ENCODE data around the gene STAB2.
"Not testable (repeated sequence)": the region's sequence is repeated elsewhere in the genome, so short reads cannot be mapped to it uniquely, and the experiment has no call there.

Gene STAB2

DNA sequence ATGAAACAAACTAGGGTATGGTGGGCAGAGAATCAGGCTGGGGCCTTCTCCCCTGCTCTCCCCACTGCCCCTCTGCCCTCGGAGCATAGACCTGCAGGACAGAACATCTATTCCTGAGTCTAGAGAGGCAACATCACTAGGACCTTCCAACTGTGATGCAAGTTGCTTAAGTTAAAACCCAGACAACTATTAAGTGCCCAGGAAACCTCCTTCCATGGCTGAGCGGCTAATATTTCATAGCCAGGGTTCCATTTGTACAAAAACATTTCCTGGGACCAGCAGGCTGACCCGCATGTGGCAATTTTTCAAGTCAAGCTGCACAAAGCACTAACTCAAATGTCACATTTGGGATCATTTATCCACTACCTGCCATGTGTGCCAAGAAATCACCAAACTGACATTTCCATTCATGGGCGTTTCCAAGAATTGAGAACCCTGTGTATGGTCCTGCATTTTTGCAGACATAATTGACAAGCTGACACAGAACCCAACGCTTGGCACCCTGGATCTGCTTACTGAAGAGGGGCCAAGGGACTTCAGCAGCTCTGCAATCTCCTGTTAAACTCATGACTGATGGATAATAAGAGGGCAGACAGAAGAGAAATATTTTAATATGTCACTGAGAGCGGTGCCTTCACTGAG, 221.3 kb downstream of the STAB2 start:
- DNase-seq (ENCODE audit: low read depth, low spot score), result no peak

DNA sequence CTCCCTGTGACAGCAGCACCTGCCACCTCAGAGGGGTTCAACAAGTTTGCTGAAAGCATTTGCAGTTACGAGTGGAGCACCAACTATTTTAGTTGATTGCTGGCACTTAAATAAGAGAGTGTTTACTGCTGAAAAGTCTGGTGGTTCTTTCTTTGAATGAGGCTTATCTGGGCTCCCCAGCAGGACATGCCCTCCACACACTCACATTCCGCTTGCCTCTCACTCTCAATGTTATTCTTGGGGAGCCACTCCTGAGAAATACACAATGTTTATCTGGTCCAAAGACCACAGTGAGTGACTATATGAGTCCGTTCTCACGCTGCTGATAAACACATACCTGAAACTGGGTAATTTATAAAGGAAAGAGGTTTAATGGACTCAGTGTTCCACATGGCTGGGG, 222.1 kb downstream of the STAB2 start:
- no peak for DNase-seq (ENCODE audit: low read depth, low spot score)

DNA sequence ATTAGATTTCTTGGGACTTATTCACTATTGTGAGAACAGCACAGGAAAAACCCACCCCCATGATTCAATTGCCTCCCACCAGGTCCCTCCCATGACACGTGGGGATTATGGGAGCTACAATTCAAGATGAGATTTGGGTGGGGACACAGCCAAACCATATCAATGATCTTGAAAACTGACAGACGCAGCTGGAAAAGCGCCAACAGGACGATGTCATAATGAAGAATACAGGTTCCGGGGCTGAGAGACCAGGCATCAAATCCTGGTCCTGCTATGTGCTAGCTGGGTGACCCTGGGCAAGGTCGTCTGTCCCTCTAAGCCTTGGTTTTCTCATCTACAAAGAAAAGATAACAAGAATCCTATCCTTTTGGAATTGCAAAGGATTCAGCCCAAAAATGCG, 222.6 kb downstream of the STAB2 start:
- DNase-seq (ENCODE audit: low read depth, low spot score), result not testable (repeated sequence)

DNA sequence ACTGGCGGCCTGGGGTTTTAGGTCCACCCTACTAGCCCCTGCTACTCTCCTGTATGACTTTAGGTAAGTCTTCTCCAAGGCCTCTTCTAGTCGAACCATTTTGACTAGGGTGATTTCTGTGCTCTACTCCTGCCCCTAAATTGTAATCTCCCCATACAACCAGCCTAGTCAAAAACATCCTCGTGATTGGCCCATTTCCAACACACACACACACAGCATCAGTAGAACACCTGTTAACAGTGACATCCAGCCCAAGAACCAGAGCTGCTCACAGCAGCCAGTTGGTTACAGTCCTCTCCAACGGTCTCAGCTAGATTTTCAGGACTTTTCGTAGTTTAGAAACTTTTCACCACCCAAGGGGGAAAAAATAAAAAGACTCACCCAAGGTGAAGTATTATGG, 223.0 kb downstream of the STAB2 start:
- no peak for DNase-seq (ENCODE audit: low read depth, low spot score)

- no peak for DNase-seq (ENCODE audit: low read depth, low spot score)
Observed at GRCh38 chr12:103811791-103812190, 224.7 kb downstream of the STAB2 start.

GRCh38 chr12:103812789-103813188, 225.7 kb downstream of the STAB2 start:
- no peak for DNase-seq (ENCODE audit: low read depth, low spot score)

- DNase-seq (ENCODE audit: low read depth, low spot score), result no peak
Observed at GRCh38 chr12:103813426-103813825, 226.4 kb downstream of the STAB2 start.

DNA sequence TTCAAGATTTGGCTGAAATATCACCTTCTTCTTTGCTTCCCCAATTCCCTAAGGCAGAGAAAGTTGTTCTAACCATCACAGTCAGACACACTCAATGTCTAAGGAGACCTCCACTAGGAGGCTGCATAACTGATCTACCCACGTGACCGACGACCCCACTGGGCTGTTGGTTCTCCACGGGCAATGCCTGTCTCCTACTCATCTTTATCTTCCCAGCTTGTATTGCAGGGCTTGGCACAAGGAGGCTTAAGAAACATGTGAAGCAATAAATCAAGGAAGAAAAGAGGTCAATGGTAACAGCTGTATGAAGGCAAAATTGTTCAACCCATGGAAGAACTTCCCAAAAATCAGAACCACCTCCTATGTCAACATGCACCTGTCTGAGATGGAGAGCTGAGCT, 226.9 kb downstream of the STAB2 start:
- DNase-seq (ENCODE audit: low read depth, low spot score), result no peak

GRCh38 chr12:103814436-103814835, 227.4 kb downstream of the STAB2 start:
- DNase-seq (ENCODE audit: low read depth, low spot score), result no peak

Measured in ELF-1 (cell line).